GM19023 (cell line): Measurements from ENCODE around the gene ACER1.
"Not testable (repeated sequence)": the region's sequence is repeated elsewhere in the genome, so short reads cannot be mapped to it uniquely, and the experiment has no call there.

Source experiments
- ATAC-seq: cut with Tn5 transposase; IDR thresholded peaks from one replicate; pipeline ENCODE4 v1.9.1; 2021; ENCODE audit warnings: mild to moderate bottlenecking, moderate library complexity; ENCODE audit not compliant: unreplicated experiment

ACER1 gene

DNA sequence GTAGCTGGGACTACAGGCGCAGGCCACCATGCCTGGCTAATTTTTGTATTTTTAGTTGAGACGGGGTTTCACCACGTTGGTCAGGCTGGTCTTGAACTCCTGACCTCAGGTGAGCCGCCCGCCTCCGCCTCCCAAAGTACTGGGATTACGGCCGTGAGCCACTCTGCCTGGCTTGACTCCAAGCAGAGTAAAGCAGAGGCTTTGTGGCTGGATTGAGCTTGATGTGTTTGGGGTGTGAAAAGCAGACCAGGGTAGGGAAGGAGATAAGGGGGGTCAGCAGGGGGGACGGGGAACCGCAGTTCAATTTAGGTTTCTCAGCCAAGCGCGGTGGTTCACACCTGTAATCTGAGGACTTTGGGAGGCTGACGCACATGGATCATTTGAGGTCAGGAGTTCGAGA lies 23.8 kb upstream of the ACER1 start:
- ATAC-seq = no peak

DNA sequence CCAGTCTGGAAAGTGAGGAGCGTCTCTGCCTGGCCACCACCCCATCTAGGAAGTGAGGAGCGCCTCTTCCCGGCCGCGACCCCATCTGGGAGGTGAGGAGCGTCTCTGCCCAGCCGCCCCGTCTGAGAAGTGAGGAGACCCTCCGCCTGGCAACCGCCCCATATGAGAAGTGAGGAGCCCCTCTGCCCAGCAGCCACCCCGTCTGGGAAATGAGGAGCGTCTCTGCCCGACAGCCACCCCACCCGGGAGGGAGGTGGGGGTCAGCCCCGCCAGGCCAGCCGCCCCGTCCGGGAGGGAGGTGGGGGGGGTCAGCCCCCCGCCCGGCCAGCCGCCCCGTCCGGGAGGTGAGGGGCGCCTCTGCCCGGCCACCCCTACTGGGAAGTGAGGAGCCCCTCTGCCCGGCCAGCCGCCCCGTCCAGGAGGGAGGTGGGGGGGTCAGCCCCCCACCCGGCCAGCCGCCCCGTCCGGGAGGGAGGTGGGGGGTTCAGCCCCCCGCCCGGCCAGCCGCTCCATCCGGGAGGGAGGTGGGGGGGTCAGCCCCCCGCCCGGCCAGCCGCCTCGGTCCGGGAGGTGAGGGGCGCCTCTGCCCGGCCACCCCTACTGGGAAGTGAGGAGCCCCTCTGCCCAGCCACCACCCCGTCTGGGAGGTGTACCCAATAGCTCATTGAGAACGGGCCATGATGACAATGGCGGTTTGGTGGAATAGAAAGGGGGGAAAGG lies 22.1 kb upstream of the ACER1 start:
- ATAC-seq = not testable (repeated sequence)

DNA sequence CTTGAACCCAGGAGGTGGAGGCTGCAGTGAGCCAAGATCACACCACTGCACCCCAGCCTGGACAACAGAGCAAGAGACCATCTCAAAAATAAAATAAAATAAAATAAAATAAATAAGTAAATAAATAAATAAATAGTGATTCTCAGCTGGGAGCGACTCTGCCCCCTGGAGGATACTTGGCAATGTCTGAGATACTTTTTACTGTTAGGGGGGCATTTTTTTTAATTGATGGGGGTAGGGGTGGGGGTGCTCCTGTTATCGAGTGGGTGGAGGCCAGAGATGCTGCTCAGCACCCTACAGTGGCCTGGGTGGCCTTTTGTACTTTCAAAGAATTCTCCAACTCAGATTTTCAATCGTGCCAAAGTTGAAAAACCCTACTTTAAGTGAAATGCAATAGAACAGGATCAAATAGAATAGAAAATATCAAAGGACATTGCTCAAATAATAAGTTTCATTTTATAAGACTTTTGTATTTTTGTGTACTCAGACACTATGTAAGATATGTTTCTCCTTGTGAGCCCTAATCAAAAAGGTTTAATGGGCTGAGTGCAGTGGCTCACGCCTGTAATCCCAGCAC lies 20.8 kb upstream of the ACER1 start:
- no peak for ATAC-seq

DNA sequence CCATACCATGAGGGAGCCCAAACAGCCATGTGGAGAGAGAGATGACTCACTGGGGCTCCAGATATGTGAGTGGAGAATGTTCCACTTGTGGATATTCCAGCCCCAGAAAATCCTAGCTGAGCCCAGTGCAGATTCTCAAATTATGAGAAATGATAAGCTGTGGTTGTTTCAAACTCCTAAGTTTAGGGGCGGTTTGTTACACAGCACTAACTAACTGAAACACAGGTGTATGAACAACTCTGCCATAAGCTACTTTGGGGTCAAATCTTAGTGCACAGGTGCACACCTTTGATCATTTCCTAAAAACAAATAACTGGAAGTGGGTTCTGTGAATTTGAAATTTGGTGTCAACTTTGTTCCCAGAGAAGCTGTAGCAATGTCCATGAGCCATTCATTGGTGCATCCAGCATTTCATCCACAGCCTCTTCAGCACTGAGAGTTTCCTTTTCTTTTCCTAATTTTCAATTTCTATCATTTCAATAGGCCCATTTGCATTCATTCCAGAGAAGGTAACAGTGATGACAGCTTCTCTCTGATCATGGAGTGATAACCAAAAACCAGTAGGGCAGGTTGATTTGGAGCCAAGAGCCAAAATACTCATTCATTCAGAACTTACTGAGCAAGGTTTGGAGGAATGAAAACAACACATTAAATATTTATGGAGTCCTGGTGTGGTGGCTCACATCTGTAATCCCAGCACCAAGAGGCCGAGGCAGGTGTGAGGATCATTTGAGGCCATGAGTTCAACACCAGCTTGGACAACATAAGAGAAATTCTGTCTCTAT lies 19.2 kb upstream of the ACER1 start:
- ATAC-seq = no peak

DNA sequence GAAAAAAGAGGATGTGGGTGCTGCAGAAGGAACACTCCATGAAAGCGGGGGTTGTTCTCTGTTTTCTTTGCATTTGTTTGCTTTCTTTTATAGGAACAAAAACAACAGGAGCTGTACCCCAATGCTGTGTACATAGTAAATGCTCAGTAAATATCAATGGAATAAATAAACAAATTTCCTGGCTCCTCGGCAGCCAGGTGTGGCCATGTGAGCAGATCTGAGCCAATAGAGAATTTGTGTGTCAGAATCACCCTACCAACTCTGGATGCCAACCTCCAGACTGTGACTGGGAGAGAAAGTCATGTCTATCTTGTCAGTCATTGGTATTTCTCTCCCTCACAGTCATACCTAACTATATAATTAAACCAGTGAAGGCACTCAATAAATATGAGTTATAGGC lies 17.3 kb upstream of the ACER1 start:
- no peak for ATAC-seq

DNA sequence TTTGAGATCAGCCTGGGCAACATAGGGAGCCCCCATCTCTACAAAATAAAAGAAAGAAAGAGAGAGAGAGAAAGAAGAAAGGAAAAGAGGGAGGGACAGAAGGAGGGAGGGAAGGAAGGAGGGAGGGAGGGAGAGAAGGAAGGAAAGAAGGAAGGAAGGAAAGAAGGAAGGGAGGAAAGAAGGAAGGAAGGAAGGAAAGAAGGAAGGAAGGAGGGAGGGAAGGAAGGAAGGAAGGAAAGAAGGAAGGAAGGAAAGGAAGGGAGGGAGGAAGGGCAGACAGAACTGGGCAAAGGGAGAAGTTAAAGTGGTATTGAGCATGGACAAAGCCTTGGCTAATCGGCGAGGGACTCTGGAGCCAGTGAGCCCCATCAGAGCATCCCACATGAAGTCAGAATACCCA lies 15.9 kb upstream of the ACER1 start:
- ATAC-seq = not testable (repeated sequence)

DNA sequence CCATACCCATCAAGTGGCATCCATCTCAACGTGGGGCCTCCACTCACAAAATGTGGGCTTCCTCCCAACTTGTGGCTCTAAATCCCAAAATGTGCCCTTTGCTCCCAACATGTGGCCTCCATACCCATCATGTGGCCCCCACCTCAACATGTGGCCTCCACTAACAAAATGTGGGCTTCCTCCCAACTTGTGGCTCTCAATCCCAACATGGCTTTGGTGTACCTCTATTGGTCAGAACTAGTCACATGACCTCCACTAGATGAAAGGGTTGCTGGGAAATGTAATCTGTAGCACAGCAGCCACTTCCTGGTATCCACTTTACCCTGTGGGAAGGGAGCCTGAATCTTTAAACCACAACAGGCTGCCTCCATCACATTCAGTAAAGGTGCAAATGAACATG lies 10.1 kb upstream of the ACER1 start:
- no peak for ATAC-seq

DNA sequence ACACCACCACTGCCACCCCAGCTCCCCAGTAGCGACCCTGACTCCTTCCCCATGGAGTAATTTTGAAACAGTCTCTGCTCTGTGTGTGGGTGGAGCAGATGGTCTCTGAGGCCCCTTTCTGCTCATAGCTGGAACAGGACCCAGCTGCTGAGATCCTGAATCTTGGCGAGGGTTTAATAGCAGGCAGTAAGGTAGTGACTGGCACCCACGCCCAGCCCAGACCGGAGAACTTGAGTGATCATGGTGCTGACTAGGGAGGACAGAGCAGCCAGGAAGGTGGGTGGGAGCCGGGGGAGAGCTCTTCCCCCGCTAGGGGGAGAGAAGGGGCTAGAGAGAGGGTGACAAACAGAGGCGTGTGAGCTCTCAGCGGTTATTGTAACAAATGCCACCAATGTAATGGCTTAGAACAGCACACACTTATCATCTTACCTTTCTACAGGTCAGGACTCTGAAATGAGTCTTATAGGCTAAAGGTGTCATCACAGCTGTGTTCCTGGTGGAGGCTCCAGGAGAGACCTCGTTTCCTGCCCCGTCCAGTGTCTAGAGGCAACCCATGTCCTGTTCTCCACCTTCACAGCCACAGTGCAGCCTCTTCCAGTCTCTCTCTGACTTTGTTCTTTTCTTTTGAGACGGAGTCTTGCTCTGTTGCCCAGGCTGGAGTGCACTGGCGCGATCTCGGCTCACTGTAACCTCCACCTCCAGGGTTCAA lies 7.2 kb upstream of the ACER1 start:
- no peak for ATAC-seq

DNA sequence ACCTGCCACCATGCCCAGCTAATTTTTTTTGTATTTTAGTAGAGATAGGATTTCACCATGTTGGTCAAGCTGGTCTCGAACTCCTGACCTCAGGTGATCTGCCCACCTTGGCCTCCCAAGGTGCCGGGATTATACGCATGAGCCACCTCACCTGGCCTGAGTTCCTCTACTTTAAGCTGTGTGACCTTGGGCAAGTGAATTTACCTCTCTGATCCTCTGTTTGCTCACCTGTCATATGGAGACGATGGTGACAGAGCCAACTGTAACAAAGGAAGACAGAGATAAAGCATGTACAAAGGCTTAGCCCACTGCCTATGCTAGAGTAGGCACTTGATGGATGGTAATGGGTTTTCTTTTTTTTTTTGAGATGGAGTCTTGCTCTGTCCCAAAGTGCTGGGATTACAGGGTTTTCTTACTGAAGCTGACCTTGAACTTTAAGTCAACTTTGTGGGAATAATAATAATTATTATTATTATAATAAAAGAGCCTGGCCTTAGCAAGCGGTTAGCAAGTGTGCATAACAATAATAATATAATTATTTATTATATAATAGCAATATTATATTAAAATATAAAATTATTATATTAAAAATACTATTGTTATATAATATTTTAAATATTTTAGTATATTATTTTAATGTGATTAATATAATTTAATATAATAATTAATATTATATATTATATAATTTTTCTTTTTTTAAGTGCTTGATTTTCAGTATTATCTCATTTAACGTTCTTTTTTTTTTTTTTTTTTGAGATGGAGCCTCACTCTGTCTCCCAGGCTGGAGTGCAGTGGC lies 1.3 kb upstream of the ACER1 start:
- no peak for ATAC-seq

DNA sequence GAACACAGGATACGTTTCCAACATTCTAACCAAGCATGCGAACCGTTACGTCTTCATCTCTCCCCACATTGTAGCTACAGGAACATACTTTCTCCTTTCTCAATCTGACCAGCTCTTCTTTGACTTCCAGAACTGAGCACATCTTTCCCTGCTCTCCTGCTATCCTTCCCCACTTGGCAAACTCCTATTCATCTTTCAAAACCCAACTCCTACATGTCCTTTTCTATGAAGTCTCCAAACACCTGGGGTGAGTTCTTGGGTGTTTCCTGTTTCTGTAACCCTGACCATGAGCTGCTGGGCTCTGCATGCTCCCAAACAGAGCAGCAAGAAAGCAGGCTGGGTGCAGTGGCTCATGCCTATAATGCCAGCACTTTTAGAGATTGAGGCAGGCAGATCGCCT lies 6.6 kb downstream of the ACER1 start:
- ATAC-seq = no peak

DNA sequence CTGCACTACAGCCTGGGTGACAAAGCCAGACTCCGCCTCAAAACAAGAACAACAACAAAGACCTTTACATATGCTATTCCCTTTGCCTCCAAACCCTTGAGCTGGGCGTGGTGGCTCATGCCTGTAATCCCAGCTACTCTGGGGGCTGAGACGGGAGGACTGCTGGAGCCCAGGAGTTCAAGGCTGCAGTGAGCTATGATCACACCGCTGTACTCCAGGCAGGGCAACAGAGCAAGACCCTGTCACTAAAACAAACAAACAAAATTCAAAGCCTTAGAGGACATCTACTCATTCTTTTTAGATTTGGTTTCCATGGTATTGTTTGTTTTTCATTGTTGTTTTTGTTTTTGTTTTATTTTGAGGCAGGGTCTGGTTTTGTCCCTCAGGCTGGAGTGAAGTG lies 7.8 kb downstream of the ACER1 start:
- ATAC-seq = no peak

DNA sequence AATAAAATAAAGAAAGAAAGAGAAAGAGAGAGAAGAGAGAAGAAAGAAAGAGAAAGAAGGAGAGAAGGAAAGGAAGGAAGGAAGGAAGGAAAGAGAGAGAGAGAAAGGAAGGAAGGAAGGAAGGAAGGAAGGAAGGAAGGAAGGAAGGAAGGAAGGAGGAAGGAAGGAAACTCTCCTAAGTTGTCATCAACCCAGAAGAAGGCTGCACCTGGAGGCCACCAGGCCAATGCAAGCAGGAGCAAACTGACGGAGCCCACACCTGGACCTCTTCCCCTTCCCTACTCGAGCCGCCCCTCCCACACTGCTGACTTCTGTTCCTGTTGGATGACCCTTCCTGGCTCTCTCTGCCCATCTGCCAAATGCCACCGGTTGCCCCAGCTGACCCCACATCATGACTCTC lies 8.7 kb downstream of the ACER1 start:
- ATAC-seq = no peak

DNA sequence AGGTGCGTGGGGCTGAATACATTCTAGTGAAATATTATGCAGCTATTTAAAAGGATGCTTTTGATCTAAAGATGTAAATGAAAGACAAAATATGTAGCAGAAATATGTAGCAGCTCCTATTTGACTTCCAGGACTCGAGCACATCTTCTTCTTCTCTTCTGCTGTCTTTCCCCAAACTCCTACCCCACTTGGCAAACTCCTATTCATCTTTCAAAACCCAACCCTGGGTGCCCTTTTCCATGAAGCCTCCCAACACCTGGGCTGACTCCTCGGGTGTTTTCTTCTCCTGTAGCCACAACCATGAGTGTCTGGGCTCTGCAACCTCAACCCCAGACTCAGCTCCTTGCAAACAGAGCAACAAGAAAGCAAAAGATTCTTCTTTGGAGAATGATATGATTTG lies 11.1 kb downstream of the ACER1 start:
- no peak for ATAC-seq

DNA sequence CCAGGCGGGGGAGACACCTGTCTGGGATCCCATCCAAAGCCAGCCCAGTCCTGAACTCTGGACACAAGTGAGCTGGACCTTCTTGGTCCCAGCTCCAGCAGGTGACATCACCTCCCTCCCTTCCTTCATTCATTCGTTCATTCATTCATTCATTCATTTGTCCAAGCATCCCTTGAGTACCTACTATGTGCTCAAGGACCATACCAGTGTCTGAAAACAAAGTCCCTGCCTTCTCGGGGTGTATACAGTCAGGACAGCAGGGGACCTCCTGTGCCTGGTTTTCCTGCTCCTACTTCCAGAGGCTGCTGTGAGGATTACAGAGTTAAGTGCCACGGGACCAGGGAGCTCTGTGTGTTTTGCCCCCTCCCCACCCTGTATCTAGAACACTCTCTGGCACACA lies 14.0 kb downstream of the ACER1 start:
- no peak for ATAC-seq

DNA sequence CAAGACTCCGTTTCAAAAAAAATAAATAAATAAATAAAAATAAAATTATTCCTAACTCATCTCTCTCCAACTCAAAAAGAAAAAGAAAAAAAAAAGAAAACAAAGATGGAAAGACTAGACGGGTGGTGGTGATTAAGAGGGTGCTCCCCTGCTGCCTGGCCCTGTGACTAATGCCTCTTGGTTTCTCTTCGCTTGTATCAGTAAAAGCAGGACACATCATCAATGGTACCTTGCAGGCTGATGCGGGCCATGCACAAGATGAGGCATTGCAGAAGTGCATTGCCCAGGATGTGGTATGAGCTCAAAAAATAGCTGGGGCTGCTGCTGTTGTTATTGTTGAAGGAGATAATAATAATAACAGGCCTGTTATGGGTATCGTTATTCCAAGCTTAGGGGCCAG lies 14.6 kb downstream of the ACER1 start:
- ATAC-seq = no peak

DNA sequence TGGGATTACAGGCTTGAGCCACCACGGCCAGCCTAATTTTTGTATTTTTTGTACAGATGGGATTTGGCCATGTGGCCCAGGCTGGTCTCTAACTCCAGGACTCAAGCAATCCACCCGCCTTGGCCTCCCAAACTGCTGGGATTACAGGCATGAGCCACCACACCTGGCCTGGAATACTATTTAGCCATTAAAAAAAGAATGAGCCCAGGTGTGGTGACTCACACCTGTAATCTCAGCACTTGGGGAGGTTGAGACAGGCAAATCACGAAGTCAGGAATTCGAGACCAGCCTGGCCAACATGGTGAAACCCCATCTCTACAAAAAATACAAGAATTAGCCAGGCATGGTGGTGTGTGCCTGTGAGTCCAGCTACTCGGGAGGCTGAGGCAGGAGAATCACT lies 17.8 kb downstream of the ACER1 start:
- not testable (repeated sequence) for ATAC-seq

DNA sequence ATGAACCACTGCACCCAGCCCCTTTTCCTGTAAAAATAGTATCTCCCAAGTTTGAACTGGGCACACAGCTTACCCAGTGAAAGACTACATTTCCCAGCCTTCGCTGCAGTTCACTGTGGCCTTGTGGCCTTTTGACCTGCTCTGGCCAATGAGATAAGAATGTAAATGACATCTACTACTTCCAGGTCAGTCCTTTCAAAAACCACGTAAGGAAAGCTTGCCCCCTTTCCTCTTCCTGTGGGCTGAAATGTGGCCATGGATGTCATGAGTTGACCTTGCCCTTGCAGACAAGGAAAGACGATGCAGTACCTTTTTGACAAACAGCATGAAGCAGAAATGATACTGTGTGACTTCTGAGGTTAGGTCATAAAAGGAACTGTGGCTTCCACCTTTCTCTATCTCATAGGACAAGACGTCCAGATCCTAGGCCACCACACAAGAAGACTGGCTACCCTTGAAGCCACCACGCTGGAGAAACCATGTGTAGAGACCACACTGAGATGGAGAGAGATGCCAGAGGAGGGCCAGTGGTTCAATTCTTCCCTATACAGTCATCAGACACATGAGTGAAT lies 19.9 kb downstream of the ACER1 start:
- ATAC-seq = no peak

DNA sequence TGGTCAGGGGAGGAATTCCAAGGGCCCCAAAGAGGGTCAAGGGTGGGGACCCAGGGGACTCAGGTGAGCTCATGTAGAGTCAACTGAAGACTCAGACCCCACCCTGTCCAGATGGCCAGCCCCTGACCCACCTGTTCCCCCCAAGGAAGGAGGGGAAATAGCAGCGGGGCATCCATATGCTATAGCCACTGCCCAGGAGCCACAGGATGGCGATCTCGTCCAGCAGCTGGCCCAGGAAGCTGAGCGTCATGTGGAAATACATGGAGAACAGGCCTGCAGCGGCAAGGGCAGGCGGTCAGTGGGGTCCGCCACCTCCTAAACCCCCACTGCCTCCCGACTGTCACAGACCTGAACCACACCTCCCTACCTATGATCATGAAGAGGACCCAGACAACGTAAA lies 21.4 kb downstream of the ACER1 start:
- ATAC-seq = no peak

DNA sequence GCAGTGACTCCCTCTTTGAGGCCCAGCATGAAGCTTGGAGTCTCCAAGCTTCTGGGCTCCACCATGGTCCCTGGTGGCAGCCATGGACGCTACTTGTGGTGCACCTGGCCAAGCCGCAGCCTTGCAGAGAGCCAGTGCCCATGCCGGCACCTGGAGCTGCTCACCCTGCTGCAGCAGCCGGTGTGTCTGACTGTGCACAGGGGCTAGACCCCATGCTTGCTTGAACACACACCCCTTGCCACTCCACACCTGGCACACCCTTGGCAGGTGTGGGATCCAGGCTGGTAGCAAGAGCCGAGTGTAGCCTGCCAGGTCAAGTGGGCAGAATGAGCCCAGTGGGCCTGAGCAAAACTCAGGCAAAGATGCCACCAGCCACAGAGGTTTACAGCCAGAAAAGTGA lies 35.0 kb downstream of the ACER1 start:
- ATAC-seq = no peak

DNA sequence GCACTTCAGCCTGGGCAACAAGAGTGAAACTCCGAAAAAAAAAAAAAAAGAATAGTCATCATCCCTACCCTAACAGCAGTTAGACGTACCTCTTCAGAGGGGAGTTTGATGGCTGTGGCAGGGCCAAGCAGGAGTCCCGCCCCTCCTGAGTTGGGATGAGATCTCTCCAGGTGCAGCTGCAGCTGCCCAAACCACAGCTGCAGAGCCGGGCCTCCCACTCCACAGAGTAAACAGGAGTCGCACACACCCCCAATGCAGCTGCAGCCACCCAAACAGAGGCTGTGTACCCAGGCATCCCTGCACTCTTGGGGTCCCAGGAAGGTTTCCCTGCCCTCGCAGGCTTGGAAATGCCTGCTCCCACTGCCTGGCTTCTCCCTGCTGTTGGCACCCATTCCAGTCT lies 36.2 kb downstream of the ACER1 start:
- no peak for ATAC-seq

DNA sequence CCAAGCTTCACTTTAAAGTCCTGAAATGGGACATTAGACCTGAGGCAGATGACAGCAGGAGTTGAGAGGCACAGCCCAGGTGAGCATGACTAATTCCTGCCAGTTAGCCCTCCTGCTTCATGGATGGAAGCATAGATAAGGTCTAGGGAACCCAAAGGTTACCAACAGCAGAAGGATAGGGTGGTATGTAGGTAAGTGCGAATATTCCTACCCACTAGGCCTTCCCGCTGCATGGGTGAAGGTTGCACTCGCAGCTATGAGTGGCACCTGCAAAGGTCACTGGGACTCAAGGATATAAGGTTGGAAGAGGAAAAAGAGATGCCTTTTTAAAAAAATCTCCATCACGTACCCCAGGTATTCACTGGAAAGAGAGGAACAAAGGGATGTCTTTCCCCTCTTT lies 41.4 kb downstream of the ACER1 start:
- ATAC-seq = no peak
